ENCODE results near the gene HEPHL1.

The HEPHL1 gene

GRCh38 chr11:94025690-94026394 is 4.7 kb downstream of the HEPHL1 start:
- no peak for DNase-seq (ENCODE audit: low read depth)

GRCh38 chr11:94027210-94027609 is 6.1 kb downstream of the HEPHL1 start:
- no peak for DNase-seq (ENCODE audit: low read depth)

- no peak for DNase-seq (ENCODE audit: low read depth)
These were observed 7.3 kb downstream of the HEPHL1 start for GRCh38 chr11:94028436-94028835.

GRCh38 chr11:94030059-94030458 is 8.9 kb downstream of the HEPHL1 start:
- DNase-seq (ENCODE audit: low read depth): no peak

- no peak for DNase-seq (ENCODE audit: low read depth)
These were observed 10.5 kb downstream of the HEPHL1 start for GRCh38 chr11:94031625-94032024.

GRCh38 chr11:94032066-94032465 is 10.9 kb downstream of the HEPHL1 start:
- DNase-seq (ENCODE audit: low read depth): no peak

GRCh38 chr11:94032725-94033124 is 11.6 kb downstream of the HEPHL1 start:
- DNase-seq (ENCODE audit: low read depth): no peak

GRCh38 chr11:94034207-94034606 is 13.1 kb downstream of the HEPHL1 start:
- no peak for DNase-seq (ENCODE audit: low read depth)

GRCh38 chr11:94036096-94036495 is 14.9 kb downstream of the HEPHL1 start:
- no peak for DNase-seq (ENCODE audit: low read depth)

GRCh38 chr11:94043241-94043640 is 22.1 kb downstream of the HEPHL1 start:
- no peak for DNase-seq (ENCODE audit: low read depth)

- no peak for DNase-seq (ENCODE audit: low read depth)
These were observed 25.6 kb downstream of the HEPHL1 start for GRCh38 chr11:94046796-94047195.

- no peak for DNase-seq (ENCODE audit: low read depth)
These were observed 27.0 kb downstream of the HEPHL1 start for GRCh38 chr11:94048032-94048709.

- no peak for DNase-seq (ENCODE audit: low read depth)
These were observed 28.2 kb downstream of the HEPHL1 start for GRCh38 chr11:94049351-94049750.

GRCh38 chr11:94058630-94059029 is 37.5 kb downstream of the HEPHL1 start:
- DNase-seq (ENCODE audit: low read depth): no peak

GRCh38 chr11:94059065-94059464 is 37.9 kb downstream of the HEPHL1 start:
- DNase-seq (ENCODE audit: low read depth): no peak

GRCh38 chr11:94060401-94060800 is 39.2 kb downstream of the HEPHL1 start:
- DNase-seq (ENCODE audit: low read depth): no peak

- no peak for DNase-seq (ENCODE audit: low read depth)
These were observed 41.2 kb downstream of the HEPHL1 start for GRCh38 chr11:94062360-94062759.

- no peak for DNase-seq (ENCODE audit: low read depth)
These were observed 45.8 kb downstream of the HEPHL1 start for GRCh38 chr11:94066901-94067429.

GRCh38 chr11:94068764-94069163 is 47.6 kb downstream of the HEPHL1 start:
- no peak for DNase-seq (ENCODE audit: low read depth)

- DNase-seq (ENCODE audit: low read depth): no peak
These were observed 56.6 kb downstream of the HEPHL1 start for GRCh38 chr11:94077552-94078293.

- DNase-seq (ENCODE audit: low read depth): no peak
These were observed 63.0 kb downstream of the HEPHL1 start for GRCh38 chr11:94084164-94084563.

- no peak for DNase-seq (ENCODE audit: low read depth)
These were observed 67.8 kb downstream of the HEPHL1 start for GRCh38 chr11:94088906-94089305.

GRCh38 chr11:94089341-94089740 is 68.2 kb downstream of the HEPHL1 start:
- no peak for DNase-seq (ENCODE audit: low read depth)

All from stimulated activated CD8-positive, alpha-beta memory T cell treated with anti-CD3 and anti-CD28 coated beads, Interleukin-15, amount 100 ng/mL, for 1 hour (primary cell).